ENCODE measurements around the gene SNRPB2.

- TF ChIP-seq CTCF (IDR thresholded peaks at IDR 0.05) (no peak), POLR2AphosphoS5 (IDR thresholded peaks at IDR 0.05) (no peak)
Measured at GRCh38 chr20:16709017-16709416, 20.8 kb upstream of the SNRPB2 start.
